SK-N-MC (cell line): Measurements from ENCODE around the gene PTPRM.

Source experiments
- EZH2 ChIP-seq: fragments of 200-600 bp; sonication (generic); IDR thresholded peaks from one replicate; pipeline ENCODE4 v1.6.1; 2017; ENCODE audit warnings: antibody characterized with exemption
- FOXP2 ChIP-seq: optimal IDR thresholded peaks from 2 replicates; pipeline ENCODE3; 2011; ENCODE audit warnings: mild to moderate bottlenecking, moderate library complexity; ENCODE audit not compliant: insufficient read depth; ENCODE audit errors: extremely low read length, control extremely low read depth
- POLR2AphosphoS5 ChIP-seq: IDR thresholded peaks from 2 replicates; pipeline ENCODE4 v1.6.1; 2012; ENCODE audit warnings: mild to moderate bottlenecking, low read depth, low read length, borderline replicate concordance

DNA sequence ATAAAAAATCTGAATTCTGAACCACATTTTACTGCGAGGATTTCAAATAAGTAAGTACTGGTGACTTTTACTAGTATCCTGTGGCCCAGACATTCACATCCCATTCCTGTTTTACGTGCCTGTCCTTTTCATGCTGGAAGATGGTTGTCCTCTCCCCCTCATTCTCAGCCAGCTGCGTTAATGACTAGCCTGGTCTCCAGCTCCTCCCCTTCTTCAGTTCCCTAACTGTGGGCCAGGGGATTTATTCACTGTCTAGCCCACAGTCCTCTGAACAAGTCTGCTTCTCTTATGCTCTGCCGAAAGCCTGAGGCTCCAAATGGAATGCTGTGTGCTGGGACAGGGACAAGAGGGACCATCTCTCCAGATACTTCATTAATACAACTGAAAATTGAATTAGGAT lies 373.9 kb downstream of the PTPRM start:
- TF ChIP-seq POLR2AphosphoS5 (no peak), EZH2 (no peak), FOXP2 (no peak)
